ENCODE results near the gene FRMD4B. TPM values are rescaled to one million over a fixed set of nuclear protein-coding genes. Genes with fewer than 3 reads are reported as not detected.

The FRMD4B gene
- total RNA-seq, 1 donor from 2014 or later, result not detected

DNA sequence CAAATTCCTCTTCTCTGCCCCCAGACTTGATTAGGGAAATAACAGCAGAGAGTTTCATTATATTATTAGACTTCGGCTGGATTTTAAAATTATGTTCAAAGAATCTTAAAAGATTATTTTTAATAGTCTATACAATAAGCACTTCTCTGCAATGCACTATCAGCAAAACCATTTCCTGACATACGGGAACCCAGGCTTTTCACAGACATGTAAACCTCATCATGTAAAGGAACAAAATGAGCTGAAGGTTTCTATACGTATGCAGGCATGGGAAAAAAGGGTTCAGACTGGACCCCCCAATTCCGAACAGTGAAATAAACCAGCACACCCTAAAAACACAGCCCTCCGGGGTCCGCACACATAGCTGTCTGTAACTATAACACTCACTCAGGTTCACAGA lies 185.9 kb downstream of the FRMD4B start:
- no peaks in the 10 kb centered on the region for H3K9me3 Mint-ChIP-seq
- ATAC-seq (ENCODE audit: low read depth) (no peak), DNase-seq (no peak)
- no peaks in the 10 kb centered on the region for H3K36me3 Mint-ChIP-seq (ENCODE audit: low read depth)
- TF ChIP-seq, protein P1, sequence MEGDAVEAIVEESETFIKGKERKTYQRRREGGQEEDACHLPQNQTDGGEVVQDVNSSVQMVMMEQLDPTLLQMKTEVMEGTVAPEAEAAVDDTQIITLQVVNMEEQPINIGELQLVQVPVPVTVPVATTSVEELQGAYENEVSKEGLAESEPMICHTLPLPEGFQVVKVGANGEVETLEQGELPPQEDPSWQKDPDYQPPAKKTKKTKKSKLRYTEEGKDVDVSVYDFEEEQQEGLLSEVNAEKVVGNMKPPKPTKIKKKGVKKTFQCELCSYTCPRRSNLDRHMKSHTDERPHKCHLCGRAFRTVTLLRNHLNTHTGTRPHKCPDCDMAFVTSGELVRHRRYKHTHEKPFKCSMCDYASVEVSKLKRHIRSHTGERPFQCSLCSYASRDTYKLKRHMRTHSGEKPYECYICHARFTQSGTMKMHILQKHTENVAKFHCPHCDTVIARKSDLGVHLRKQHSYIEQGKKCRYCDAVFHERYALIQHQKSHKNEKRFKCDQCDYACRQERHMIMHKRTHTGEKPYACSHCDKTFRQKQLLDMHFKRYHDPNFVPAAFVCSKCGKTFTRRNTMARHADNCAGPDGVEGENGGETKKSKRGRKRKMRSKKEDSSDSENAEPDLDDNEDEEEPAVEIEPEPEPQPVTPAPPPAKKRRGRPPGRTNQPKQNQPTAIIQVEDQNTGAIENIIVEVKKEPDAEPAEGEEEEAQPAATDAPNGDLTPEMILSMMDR (IDR thresholded peaks at IDR 0.05), result no peak
- H3K27me3 Mint-ChIP-seq, result peaks cover 5% of the 10 kb centered on the region
- CTCF ChIA-PET, result interaction anchor here (1.2 kb wide), 1 partner anchor 39 kb away, joined by 3 read pairs; no protein-coding TSS in a partner anchor
- H3K27ac Mint-ChIP-seq, result no peak overlapping the region
- intact Hi-C loops (cut with micrococcal nuclease), result no loop called here
- peaks cover 3% of the 10 kb centered on the region for H3K4me1 Mint-ChIP-seq
- H3K4me3 Mint-ChIP-seq, result no peak overlapping the region
- POLR2A ChIA-PET, result no interaction called here

DNA sequence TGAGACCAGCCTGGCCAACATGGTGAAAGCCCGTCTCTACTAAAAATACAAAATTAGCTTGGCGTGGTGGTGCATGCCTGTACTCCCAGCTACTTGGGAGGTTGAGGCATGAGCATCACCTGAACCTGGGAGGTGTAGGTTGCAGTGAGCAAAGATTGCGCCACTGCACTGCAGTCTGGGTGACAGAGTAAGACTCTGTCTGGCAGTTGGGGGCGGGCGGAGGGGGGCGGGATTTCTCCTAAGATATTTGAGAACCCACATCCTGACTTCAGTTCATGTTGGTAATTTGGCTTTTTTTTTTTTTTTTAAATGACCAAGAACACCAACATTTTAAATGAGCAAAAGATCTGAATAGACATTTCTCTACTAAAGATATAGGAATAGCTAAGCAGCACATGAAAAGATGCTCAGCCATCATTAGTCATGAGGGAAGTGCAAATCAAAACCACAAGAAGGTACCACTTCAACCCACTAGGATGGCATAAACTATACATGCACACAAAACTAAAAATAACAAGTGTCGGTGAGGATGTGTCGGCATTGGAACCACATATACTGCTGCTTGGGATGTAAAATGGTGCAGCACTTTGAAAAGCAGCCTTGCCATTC lies 187.9 kb downstream of the FRMD4B start:
- ChIA-PET CTCF (no interaction called here), POLR2A (no interaction called here)
- TF ChIP-seq, protein P1 (IDR thresholded peaks at IDR 0.05), result no peak
- Mint-ChIP-seq H3K4me3 (no peak overlapping the region), H3K4me1 (peaks cover 3% of the 10 kb centered on the region), H3K27ac (no peak overlapping the region), H3K9me3 (no peaks in the 10 kb centered on the region), H3K27me3 (peaks cover 5% of the 10 kb centered on the region), H3K36me3 (ENCODE audit: low read depth) (no peaks in the 10 kb centered on the region)
- no peak for DNase-seq
- no peak for ATAC-seq (ENCODE audit: low read depth)
- intact Hi-C loops (cut with micrococcal nuclease), result no loop called here

DNA sequence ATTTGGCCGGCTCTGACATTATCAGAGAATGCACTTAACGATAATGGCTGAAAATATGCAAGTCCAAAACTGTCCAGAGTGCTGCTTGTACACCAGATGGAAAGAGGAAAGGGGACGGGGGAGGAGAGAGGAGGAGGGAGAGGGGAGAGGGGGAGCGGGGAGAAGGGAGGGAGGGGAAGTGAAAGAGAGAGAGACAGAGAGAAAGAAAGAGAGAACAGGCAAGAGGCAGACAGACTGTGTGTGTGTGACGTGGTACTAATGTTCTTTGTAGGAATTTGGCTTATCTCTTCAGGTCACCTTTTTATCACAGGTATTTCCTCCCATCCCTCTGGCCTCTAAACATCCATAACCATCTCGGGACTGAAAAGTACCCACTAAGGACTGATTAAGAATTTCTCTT lies 188.4 kb downstream of the FRMD4B start:
- CTCF ChIA-PET, result no interaction called here
- H3K36me3 Mint-ChIP-seq (ENCODE audit: low read depth), result no peaks in the 10 kb centered on the region

DNA sequence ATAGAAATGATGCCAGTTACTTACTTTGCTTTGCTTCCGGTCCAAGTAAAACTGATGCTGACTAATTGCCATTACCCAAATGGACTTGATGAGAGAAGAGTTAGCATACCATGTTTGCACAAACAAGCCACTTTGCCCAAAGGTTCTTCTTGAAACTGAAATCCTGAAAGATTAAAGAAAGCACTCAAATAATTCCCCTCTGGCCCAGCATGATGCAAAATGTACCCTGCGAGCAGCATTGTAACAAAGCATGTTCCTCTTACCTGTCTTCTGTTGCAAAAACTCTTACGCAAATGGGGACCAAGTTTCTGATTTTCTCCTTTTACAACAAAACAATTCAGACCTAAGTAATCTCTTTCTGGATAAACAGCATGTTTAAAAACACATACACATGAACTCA lies 189.0 kb downstream of the FRMD4B start:
- H3K27ac Mint-ChIP-seq, result no peak overlapping the region
- no peak for DNase-seq
- no peak for ATAC-seq (ENCODE audit: low read depth)
- intact Hi-C loops (cut with micrococcal nuclease), result no loop called here
- peaks cover 5% of the 10 kb centered on the region for H3K27me3 Mint-ChIP-seq
- TF ChIP-seq, protein P1 (IDR thresholded peaks at IDR 0.05), result no peak
- ChIA-PET CTCF (no interaction called here), POLR2A (no interaction called here)
- no peaks in the 10 kb centered on the region for H3K9me3 Mint-ChIP-seq
- no peak overlapping the region for H3K4me3 Mint-ChIP-seq
- H3K4me1 Mint-ChIP-seq, result peaks cover 3% of the 10 kb centered on the region
- no peaks in the 10 kb centered on the region for H3K36me3 Mint-ChIP-seq (ENCODE audit: low read depth)

More for the DNA sequence above, 188.4 kb downstream of the FRMD4B start:
- Mint-ChIP-seq H3K9me3 (no peaks in the 10 kb centered on the region), H3K27ac (no peak overlapping the region), H3K4me1 (peaks cover 3% of the 10 kb centered on the region), H3K27me3 (peaks cover 5% of the 10 kb centered on the region), H3K4me3 (no peak overlapping the region)
- DNase-seq, result no peak
- TF ChIP-seq, protein P1 (IDR thresholded peaks at IDR 0.05), result no peak
- POLR2A ChIA-PET, result no interaction called here
- ATAC-seq (ENCODE audit: low read depth), result no peak
- intact Hi-C loops (cut with micrococcal nuclease), result no loop called here

DNA sequence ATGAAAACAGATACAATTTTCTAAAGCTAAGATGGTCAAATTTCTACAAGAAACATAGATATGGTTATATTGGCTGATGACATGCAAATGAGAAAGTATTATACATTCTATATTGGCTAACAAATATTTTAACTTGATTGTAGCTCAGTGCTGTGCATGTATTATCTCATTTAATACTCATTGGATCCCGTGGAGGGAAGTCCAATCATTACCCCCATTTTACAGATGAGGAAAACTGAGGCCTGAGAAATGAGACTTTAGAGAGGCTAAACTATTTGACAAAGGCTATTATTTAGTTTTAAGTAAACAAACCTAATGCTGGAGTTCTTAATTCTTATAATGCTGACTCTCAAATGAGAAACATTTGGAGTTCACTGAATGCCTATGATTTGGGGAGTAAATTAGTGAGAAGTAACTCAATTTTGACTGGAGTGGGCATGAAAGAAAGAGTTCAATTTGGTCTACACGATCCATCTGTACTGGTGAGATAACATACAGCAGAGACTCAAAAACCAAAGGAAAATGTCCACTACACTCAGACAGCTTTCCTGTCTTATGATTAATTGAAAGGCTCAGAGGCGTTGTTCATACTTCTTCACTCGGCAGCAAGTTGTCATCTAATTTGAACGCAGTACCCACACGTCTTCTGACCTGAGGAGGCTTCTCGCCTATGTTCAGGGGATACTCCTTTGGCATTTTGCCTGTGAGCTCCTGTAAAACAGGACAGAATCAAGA lies 191.3 kb downstream of the FRMD4B start:
- ChIA-PET CTCF (interaction anchor here (0.6 kb wide), 1 partner anchor 33 kb away, joined by 3 read pairs; no protein-coding TSS in a partner anchor), POLR2A (no interaction called here)
- intact Hi-C loops (cut with micrococcal nuclease), result no loop called here
- no peak overlapping the region for H3K4me3 Mint-ChIP-seq
- TF ChIP-seq, protein P1 (IDR thresholded peaks at IDR 0.05), result no peak
- no peak for DNase-seq
- peaks cover 3% of the 10 kb centered on the region for H3K4me1 Mint-ChIP-seq
- H3K9me3 Mint-ChIP-seq, result no peaks in the 10 kb centered on the region
- no peaks in the 10 kb centered on the region for H3K36me3 Mint-ChIP-seq (ENCODE audit: low read depth)
- ATAC-seq (ENCODE audit: low read depth), result no peak
- H3K27me3 Mint-ChIP-seq, result peaks cover 3% of the 10 kb centered on the region
- H3K27ac Mint-ChIP-seq, result no peak overlapping the region

All from activated B cell treated with CpG ODN at 0.5 μM for 24 hours (primary cell).